ENCODE results near the gene EEF2K. TPM values are rescaled to one million over a fixed set of nuclear protein-coding genes. Genes with fewer than 3 reads are reported as not detected.
A peak's percentile ranks its signal among the peaks of the same experiment; 100 is the strongest.

Gene EEF2K
- total and polyA plus RNA-seq, 5 experiments from 2014 or later, result 2.0 to 25.3 (median 3.2) TPM

DNA sequence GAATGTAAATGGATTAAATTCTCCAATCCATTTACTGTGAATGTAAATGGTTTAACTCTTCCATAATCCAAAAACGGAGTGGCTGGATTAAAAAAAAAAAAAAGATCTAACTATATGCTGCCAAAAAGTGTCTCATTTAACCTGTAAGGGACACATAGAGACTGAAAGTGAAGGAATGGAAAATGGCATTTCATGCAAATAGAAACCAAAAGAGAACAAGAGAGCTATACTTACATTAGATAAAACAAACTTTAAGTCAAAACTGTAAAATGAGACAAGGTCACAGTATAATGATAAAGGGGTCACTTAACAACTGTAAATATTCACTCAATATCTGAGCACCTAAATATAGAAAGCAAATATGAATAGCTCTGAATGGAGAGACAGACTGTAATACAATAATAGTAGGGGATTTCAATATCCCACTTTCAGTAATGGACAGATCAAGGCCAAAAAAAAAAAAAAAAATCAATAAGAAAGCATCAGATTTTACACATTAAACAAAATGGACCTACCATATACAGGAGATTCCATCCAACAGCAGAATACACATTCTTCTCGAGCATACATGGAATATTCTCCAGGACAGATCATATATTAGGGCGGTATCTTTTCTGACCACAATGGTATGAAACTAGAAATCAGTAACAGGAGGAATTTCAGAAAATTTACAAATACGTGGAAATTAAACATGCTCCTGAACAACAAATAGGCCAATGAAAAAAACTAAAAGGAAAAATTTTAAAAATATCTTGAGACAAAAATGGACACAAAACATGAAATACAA lies 132.0 kb downstream of the EEF2K start:
- peaks cover 8 to 27% (median 21%) of the 10 kb centered on the region in 4 donors for H3K4me1 Mint-ChIP-seq
- ATAC-seq (no peak), DNase-seq (no peak)
- POLR2A ChIA-PET, result interaction anchor here (0.6 to 2.4 kb wide), 6 partner anchors 9 to 37 kb away, joined by 3 to 6 read pairs (median 3); no protein-coding TSS in a partner anchor
- peaks cover 15 to 66% (median 38%) of the 10 kb centered on the region in 9 donors for H3K9me3 Mint-ChIP-seq
- no peak overlapping the region for H3K4me3 Mint-ChIP-seq
- no peaks in the 10 kb centered on the region for H3K27me3 Mint-ChIP-seq
- H3K27ac Mint-ChIP-seq, result peak overlapping the region in 5 of 10 donors; percentile 5 to 59 (median 13)
- peaks cover 42 to 88% (median 74%) of the 10 kb centered on the region in 3 donors for H3K36me3 Mint-ChIP-seq

Other genes with a start within 250 kb of the EEF2K start
- not detected for gene PDZD9, start 205.2 kb upstream of the EEF2K start, total RNA-seq
- under 1 TPM in 2 of 3 donors, not detected in 1; 0.19 to 0.30 TPM for gene PDZD9, start 205.2 kb upstream of the EEF2K start, polyA plus RNA-seq
- gene MOSMO, start 198.2 kb upstream of the EEF2K start, total RNA-seq, result 10 to 100 TPM; 15.6 to 18.9 TPM
- 1 to 10 TPM; 4.7 to 6.5 (median 4.9) TPM for gene MOSMO, start 198.2 kb upstream of the EEF2K start, polyA plus RNA-seq
- under 1 TPM; 0.65 to 0.99 TPM for gene VWA3A, start 113.7 kb upstream of the EEF2K start, total RNA-seq
- not detected for gene VWA3A, start 113.7 kb upstream of the EEF2K start, polyA plus RNA-seq
- gene SDR42E2, start 43.8 kb upstream of the EEF2K start, total RNA-seq, result under 1 TPM; 0.55 to 0.70 TPM
- gene SDR42E2, start 43.8 kb upstream of the EEF2K start, polyA plus RNA-seq, result under 1 TPM; 0.23 to 0.45 (median 0.29) TPM
- gene POLR3E, start 91.1 kb downstream of the EEF2K start, total RNA-seq, result 100 to 1,000 TPM; 107 to 110 TPM
- 10 to 100 TPM; 11.1 to 13.9 (median 11.5) TPM for gene POLR3E, start 91.1 kb downstream of the EEF2K start, polyA plus RNA-seq
- 10 to 100 TPM; 68.7 to 78.3 TPM for gene CDR2, start 168.3 kb downstream of the EEF2K start, total RNA-seq
- gene CDR2, start 168.3 kb downstream of the EEF2K start, polyA plus RNA-seq, result 10 to 100 TPM; 46.8 to 91.0 (median 66.9) TPM

All from naive thymus-derived CD8-positive, alpha-beta T cell (primary cell).